ENCODE data around the gene FGFRL1. TPM values are rescaled to one million over a fixed set of nuclear protein-coding genes. Genes with fewer than 3 reads are reported as not detected.
"Not testable (repeated sequence)": the region's sequence is repeated elsewhere in the genome, so short reads cannot be mapped to it uniquely, and the experiment has no call there.

Gene FGFRL1
- total and polyA plus RNA-seq, 2 donors: 1.7 to 6.2 TPM

DNA sequence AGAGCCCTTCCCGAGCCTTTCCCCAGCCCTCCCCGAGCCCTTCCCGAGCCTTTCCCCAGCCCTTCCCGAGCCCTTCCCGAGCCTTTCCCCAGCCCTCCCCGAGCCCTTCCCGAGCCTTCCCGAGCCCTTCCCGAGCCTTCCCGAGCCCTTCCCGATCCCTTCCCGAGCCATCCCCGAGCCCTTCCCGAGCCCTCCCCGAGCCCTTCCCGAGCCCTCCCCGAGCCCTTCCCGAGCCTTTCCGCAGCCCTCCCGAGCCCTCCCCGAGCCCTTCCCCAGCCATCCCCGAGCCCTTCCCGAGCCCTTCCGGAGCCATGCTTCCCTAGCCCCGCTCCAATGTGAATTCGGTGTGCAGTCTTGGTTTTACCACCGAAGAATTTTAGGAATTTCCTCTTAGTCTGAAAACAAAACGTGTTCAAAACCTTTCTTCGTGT lies 35.2 kb downstream of the FGFRL1 start:
- not testable (repeated sequence) for H3K4me3 ChIP-seq (ENCODE audit: low read length in 2 of 2); H3K36me3 ChIP-seq (ENCODE audit: control insufficient read depth in 2 of 2, insufficient read depth in 2 of 2, low read length in 1 of 2); H3K4me1 ChIP-seq (ENCODE audit: control insufficient read depth in 2 of 2, insufficient read depth in 2 of 2, low read length in 2 of 2); H3K27ac ChIP-seq (ENCODE audit: low read depth in 1 of 2, low read length in 1 of 2); DNase-seq (ENCODE audit: low read depth in 6 of 9, low spot score in 9 of 9); H3K9me3 ChIP-seq (ENCODE audit: control insufficient read depth in 2 of 2, insufficient read depth in 1 of 2, low read length in 1 of 2)
- WGBS: 27% methylated on average over 29 of the region's 29 CpGs
- H3K27me3 ChIP-seq (ENCODE audit: control insufficient read depth in 2 of 2, insufficient read depth in 1 of 2, low read length in 1 of 2): peaks cover 6 to 83% of the 10 kb centered on the region in 2 donors

GRCh38 chr4:1047106-1047975 lies 35.9 kb downstream of the FGFRL1 start:
- H3K27ac ChIP-seq (ENCODE audit: low read depth in 1 of 2, low read length in 1 of 2): no peak overlapping the region
- H3K27me3 ChIP-seq (ENCODE audit: control insufficient read depth in 2 of 2, insufficient read depth in 1 of 2, low read length in 1 of 2): peaks cover 7 to 90% of the 10 kb centered on the region in 2 donors
- H3K4me1 ChIP-seq (ENCODE audit: control insufficient read depth in 2 of 2, insufficient read depth in 2 of 2, low read length in 2 of 2): no peaks in the 10 kb centered on the region
- H3K9me3 ChIP-seq (ENCODE audit: control insufficient read depth in 2 of 2, insufficient read depth in 1 of 2, low read length in 1 of 2): peaks cover 0 to 7% of the 10 kb centered on the region in 2 donors
- DNase-seq (ENCODE audit: low read depth in 6 of 9, low spot score in 9 of 9): no peak
- no peak overlapping the region for H3K4me3 ChIP-seq (ENCODE audit: low read length in 2 of 2)
- H3K36me3 ChIP-seq (ENCODE audit: control insufficient read depth in 2 of 2, insufficient read depth in 2 of 2, low read length in 1 of 2): no peaks in the 10 kb centered on the region
- 79% methylated on average over 41 of the region's 41 CpGs for WGBS

- Histone ChIP-seq H3K36me3 (ENCODE audit: control insufficient read depth in 2 of 2, insufficient read depth in 2 of 2, low read length in 1 of 2) (no peaks in the 10 kb centered on the region), H3K4me3 (ENCODE audit: low read length in 2 of 2) (no peak overlapping the region), H3K9me3 (ENCODE audit: control insufficient read depth in 2 of 2, insufficient read depth in 1 of 2, low read length in 1 of 2) (peaks cover 0 to 7% of the 10 kb centered on the region in 2 donors), H3K27ac (ENCODE audit: low read depth in 1 of 2, low read length in 1 of 2) (no peak overlapping the region), H3K27me3 (ENCODE audit: control insufficient read depth in 2 of 2, insufficient read depth in 1 of 2, low read length in 1 of 2) (peaks cover 7 to 98% of the 10 kb centered on the region in 2 donors), H3K4me1 (ENCODE audit: control insufficient read depth in 2 of 2, insufficient read depth in 2 of 2, low read length in 2 of 2) (no peaks in the 10 kb centered on the region)
- WGBS: 90% methylated on average over 34 of the region's 34 CpGs
- no peak for DNase-seq (ENCODE audit: low read depth in 6 of 9, low spot score in 9 of 9)
Observed at GRCh38 chr4:1047976-1048772, 36.7 kb downstream of the FGFRL1 start.

GRCh38 chr4:1048773-1049590 lies 37.6 kb downstream of the FGFRL1 start:
- Histone ChIP-seq H3K36me3 (ENCODE audit: control insufficient read depth in 2 of 2, insufficient read depth in 2 of 2, low read length in 1 of 2) (no peaks in the 10 kb centered on the region), H3K4me1 (ENCODE audit: control insufficient read depth in 2 of 2, insufficient read depth in 2 of 2, low read length in 2 of 2) (no peaks in the 10 kb centered on the region), H3K27ac (ENCODE audit: low read depth in 1 of 2, low read length in 1 of 2) (no peak overlapping the region), H3K4me3 (ENCODE audit: low read length in 2 of 2) (no peak overlapping the region), H3K27me3 (ENCODE audit: control insufficient read depth in 2 of 2, insufficient read depth in 1 of 2, low read length in 1 of 2) (peaks cover 7 to 97% of the 10 kb centered on the region in 2 donors), H3K9me3 (ENCODE audit: control insufficient read depth in 2 of 2, insufficient read depth in 1 of 2, low read length in 1 of 2) (peaks cover 0 to 7% of the 10 kb centered on the region in 2 donors)
- DNase-seq (ENCODE audit: low read depth in 6 of 9, low spot score in 9 of 9): no peak
- 77% methylated on average over 16 of the region's 16 CpGs for WGBS

DNA sequence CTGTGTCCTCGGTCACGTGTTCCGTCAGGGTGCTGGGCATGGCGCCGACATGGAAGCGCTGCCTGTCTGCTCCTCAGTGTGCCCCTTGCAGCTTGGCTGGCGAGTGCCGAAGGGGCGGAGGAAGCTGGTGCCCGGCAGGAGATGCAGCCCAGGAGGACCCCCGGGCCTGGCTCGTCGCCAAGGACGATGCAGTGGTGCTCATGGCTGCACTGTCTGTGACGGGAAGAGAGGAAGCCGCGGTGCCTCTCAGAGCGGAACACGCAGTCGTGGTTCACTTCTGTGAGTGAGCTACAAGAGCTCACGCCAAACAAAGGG lies 38.1 kb downstream of the FGFRL1 start:
- Histone ChIP-seq H3K36me3 (ENCODE audit: control insufficient read depth in 2 of 2, insufficient read depth in 2 of 2, low read length in 1 of 2) (no peaks in the 10 kb centered on the region), H3K9me3 (ENCODE audit: control insufficient read depth in 2 of 2, insufficient read depth in 1 of 2, low read length in 1 of 2) (peaks cover 0 to 7% of the 10 kb centered on the region in 2 donors), H3K4me1 (ENCODE audit: control insufficient read depth in 2 of 2, insufficient read depth in 2 of 2, low read length in 2 of 2) (no peaks in the 10 kb centered on the region), H3K4me3 (ENCODE audit: low read length in 2 of 2) (no peak overlapping the region), H3K27me3 (ENCODE audit: control insufficient read depth in 2 of 2, insufficient read depth in 1 of 2, low read length in 1 of 2) (peaks cover 5 to 92% of the 10 kb centered on the region in 2 donors), H3K27ac (ENCODE audit: low read depth in 1 of 2, low read length in 1 of 2) (no peak overlapping the region)
- no peak for DNase-seq (ENCODE audit: low read depth in 6 of 9, low spot score in 9 of 9)
- 88% methylated on average over 21 of the region's 21 CpGs for WGBS

- peaks cover 0 to 7% of the 10 kb centered on the region in 2 donors for H3K9me3 ChIP-seq (ENCODE audit: control insufficient read depth in 2 of 2, insufficient read depth in 1 of 2, low read length in 1 of 2)
- H3K36me3 ChIP-seq (ENCODE audit: control insufficient read depth in 2 of 2, insufficient read depth in 2 of 2, low read length in 1 of 2): no peaks in the 10 kb centered on the region
- WGBS: 77% methylated on average over 40 of the region's 40 CpGs
- H3K27ac ChIP-seq (ENCODE audit: low read depth in 1 of 2, low read length in 1 of 2): no peak overlapping the region
- peaks cover 2 to 86% of the 10 kb centered on the region in 2 donors for H3K27me3 ChIP-seq (ENCODE audit: control insufficient read depth in 2 of 2, insufficient read depth in 1 of 2, low read length in 1 of 2)
- H3K4me1 ChIP-seq (ENCODE audit: control insufficient read depth in 2 of 2, insufficient read depth in 2 of 2, low read length in 2 of 2): peaks cover 4% of the 10 kb centered on the region in 2 donors
- no peak for DNase-seq (ENCODE audit: low read depth in 6 of 9, low spot score in 9 of 9)
- H3K4me3 ChIP-seq (ENCODE audit: low read length in 2 of 2): no peak overlapping the region
Observed at GRCh38 chr4:1050486-1051213, 39.2 kb downstream of the FGFRL1 start.

DNA sequence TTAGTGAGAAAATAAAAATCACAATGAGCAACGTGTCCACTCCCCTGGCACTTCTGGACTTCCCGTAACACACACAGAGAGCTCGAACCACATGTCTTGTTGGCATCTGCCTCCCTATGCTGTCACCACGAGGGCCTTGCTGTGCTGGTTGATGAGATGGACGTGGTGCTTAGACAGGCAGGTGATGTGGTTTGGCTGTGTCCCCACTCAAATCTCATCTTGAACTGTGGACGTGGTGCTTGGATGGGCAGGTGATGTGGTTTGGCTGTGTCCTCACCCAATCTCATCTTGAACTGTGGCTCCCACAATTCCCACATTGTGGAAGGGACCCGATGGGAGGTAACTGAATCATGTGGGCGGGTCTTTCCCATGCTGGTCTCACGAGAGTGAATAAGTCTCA lies 40.0 kb downstream of the FGFRL1 start:
- WGBS: 88% methylated on average over 9 of the region's 9 CpGs
- peaks cover 4 to 10% of the 10 kb centered on the region in 2 donors for H3K4me1 ChIP-seq (ENCODE audit: control insufficient read depth in 2 of 2, insufficient read depth in 2 of 2, low read length in 2 of 2)
- no peak overlapping the region for H3K4me3 ChIP-seq (ENCODE audit: low read length in 2 of 2)
- DNase-seq (ENCODE audit: low read depth in 6 of 9, low spot score in 9 of 9): no peak
- peaks cover 0 to 8% of the 10 kb centered on the region in 2 donors for H3K9me3 ChIP-seq (ENCODE audit: control insufficient read depth in 2 of 2, insufficient read depth in 1 of 2, low read length in 1 of 2)
- H3K27me3 ChIP-seq (ENCODE audit: control insufficient read depth in 2 of 2, insufficient read depth in 1 of 2, low read length in 1 of 2): peaks cover 2 to 86% of the 10 kb centered on the region in 2 donors
- no peak overlapping the region for H3K27ac ChIP-seq (ENCODE audit: low read depth in 1 of 2, low read length in 1 of 2)
- no peaks in the 10 kb centered on the region for H3K36me3 ChIP-seq (ENCODE audit: control insufficient read depth in 2 of 2, insufficient read depth in 2 of 2, low read length in 1 of 2)

DNA sequence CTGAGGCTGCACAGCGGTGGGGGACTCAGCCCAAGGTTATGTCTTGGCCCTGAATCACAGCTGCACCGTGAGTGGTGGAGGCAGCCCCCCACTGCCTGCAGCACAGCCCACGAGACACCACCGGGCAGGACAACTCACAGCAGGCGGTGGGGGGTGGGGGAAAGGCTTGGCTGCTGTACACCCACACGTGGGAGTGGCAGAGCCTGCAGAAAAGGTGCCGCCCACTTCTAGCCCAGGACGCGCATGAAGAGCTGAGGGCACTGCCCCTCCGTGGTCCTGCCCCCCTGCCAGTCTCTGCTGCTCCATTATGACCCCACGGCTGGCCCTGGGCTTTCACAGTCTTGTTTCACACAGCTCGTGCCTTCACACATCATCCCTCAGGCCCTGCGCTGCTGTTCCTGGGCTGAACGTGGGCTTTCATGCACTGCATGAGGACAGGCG lies 40.8 kb downstream of the FGFRL1 start:
- peaks cover 0 to 7% of the 10 kb centered on the region in 2 donors for H3K9me3 ChIP-seq (ENCODE audit: control insufficient read depth in 2 of 2, insufficient read depth in 1 of 2, low read length in 1 of 2)
- no peak overlapping the region for H3K27ac ChIP-seq (ENCODE audit: low read depth in 1 of 2, low read length in 1 of 2)
- peaks cover 2 to 80% of the 10 kb centered on the region in 2 donors for H3K27me3 ChIP-seq (ENCODE audit: control insufficient read depth in 2 of 2, insufficient read depth in 1 of 2, low read length in 1 of 2)
- no peaks in the 10 kb centered on the region for H3K36me3 ChIP-seq (ENCODE audit: control insufficient read depth in 2 of 2, insufficient read depth in 2 of 2, low read length in 1 of 2)
- H3K4me1 ChIP-seq (ENCODE audit: control insufficient read depth in 2 of 2, insufficient read depth in 2 of 2, low read length in 2 of 2): peaks cover 4 to 10% of the 10 kb centered on the region in 2 donors
- 82% methylated on average over 15 of the region's 15 CpGs for WGBS
- DNase-seq (ENCODE audit: low read depth in 6 of 9, low spot score in 9 of 9): no peak
- H3K4me3 ChIP-seq (ENCODE audit: low read length in 2 of 2): no peak overlapping the region
